HCT116 (cell line): ENCODE measurements around the gene SMTN. TPM values are rescaled to one million over a fixed set of nuclear protein-coding genes. Genes with fewer than 3 reads are reported as not detected.

ENCODE experiments used
- ATAC-seq: fragments of 200-7000 bp; cut with Tn5 transposase; 2 replicates; pipeline ENCODE4 v1.9.1; 2020; ENCODE audit warnings: mild to moderate bottlenecking, moderate library complexity
- Bru-seq: library from RNA; stranded (reverse); fragments of 400-500 nt; gene quantifications from one replicate; lab custom pipeline; 2021; lab: Mats Ljungman, UMichigan
- BruChase-seq, 2 experiments: library from RNA; stranded (reverse); fragments of 400-500 nt; gene quantifications; one replicate each; lab custom pipeline; 2021; lab: Mats Ljungman, UMichigan
- BruUV-seq: library from RNA; stranded (reverse); fragments of 400-500 nt; replicated peaks from 2 replicates; lab custom pipeline; 2021; lab: Mats Ljungman, UMichigan
- CTCF ChIA-PET: fragments of 300-600 bp; sonication (Branson Sonifier 250); formaldehyde crosslinking; loops from one replicate; lab custom pipeline; 2021; ENCODE audit warnings: antibody characterized with exemption; lab: Charles Lee
- POLR2A ChIA-PET: fragments of 300-600, 350-600 bp; sonication (Branson Sonifier 250); formaldehyde crosslinking; loops from one replicate; lab custom pipeline; 2021; ENCODE audit warnings: antibody characterized with exemption; lab: Charles Lee
- RAD21 ChIA-PET, 2 experiments: fragments of 300-600 bp; sonication (Branson Sonifier 250); formaldehyde crosslinking; loops; one replicate each; lab custom pipeline; 2023; ENCODE audit warnings: low total read pairs in 2 of 2; ENCODE audit not compliant: uncharacterized antibody in 2 of 2, unreplicated experiment in 2 of 2, low non-redundant PET in 1 of 2; lab: Charles Lee
- DNase-seq: peaks from one replicate; pipeline ENCODE4 v3.0.0-alpha.2; 2010; ENCODE audit warnings: low read depth, low spot score
- H2AFZ ChIP-seq: fragments of 200-600 bp; shearing (Covaris generic), sonication (generic); 2 replicates; pipeline ENCODE4 v1.6.1; 2017; ENCODE audit warnings: low read depth, mixed run types, mixed read lengths, antibody characterized with exemption, low read length; ENCODE audit not compliant: poor library complexity, severe bottlenecking
- H3K27ac ChIP-seq: 2 replicates; pipeline ENCODE4 v1.5.1; 2012; ENCODE audit warnings: low read depth, low read length
- H3K27me3 ChIP-seq: fragments of 200-600 bp; sonication (generic); 2 replicates; pipeline ENCODE4 v1.6.1; 2016; ENCODE audit warnings: mixed run types, low read length, mixed read lengths; ENCODE audit not compliant: insufficient read depth
- H3K36me3 ChIP-seq, 2 experiments: fragments of 200-500 bp in 1 of 2; fragments of 200-600 bp in 1 of 2; sonication (Bioruptor generic) in 1 of 2; sonication (generic) in 1 of 2; 2 replicates each; pipeline versions ENCODE4 v1.5.1 to v1.6.1; 2014 to 2016; ENCODE audit warnings: low read length in 2 of 2, inconsistent platforms in 1 of 2, mixed read lengths in 1 of 2, mixed run types in 1 of 2; ENCODE audit not compliant: insufficient read depth in 2 of 2, control insufficient read depth in 1 of 2
- H3K4me1 ChIP-seq, 2 experiments: fragments of 200-600 bp in 1 of 2; sonication (generic) in 1 of 2; 2 replicates each; pipeline versions ENCODE4 v1.5.1 to v1.6.1; 2012 to 2017; ENCODE audit warnings: low read length in 2 of 2, inconsistent platforms in 1 of 2, mild to moderate bottlenecking in 1 of 2, mixed read lengths in 1 of 2, mixed run types in 1 of 2, moderate library complexity in 1 of 2; ENCODE audit not compliant: insufficient read depth in 2 of 2, control insufficient read depth in 1 of 2
- H3K4me2 ChIP-seq: fragments of 200-600 bp; sonication (generic); 2 replicates; pipeline ENCODE4 v1.6.1; 2017; ENCODE audit warnings: mixed run types, low read length, mixed read lengths
- H3K4me3 ChIP-seq, 2 experiments: fragments of 200-600 bp in 1 of 2; sonication (generic) in 1 of 2; replicated peaks in 1 of 2; 2 replicates each; pipeline ENCODE4 v1.5.1; 2011 to 2016; ENCODE audit warnings: low read length in 2 of 2, control low read depth in 1 of 2, low read depth in 1 of 2, mild to moderate bottlenecking in 1 of 2, mixed read lengths in 1 of 2, mixed run types in 1 of 2
- H3K79me2 ChIP-seq: fragments of 200-600 bp; sonication (generic); 2 replicates; pipeline ENCODE4 v1.6.1; 2017; ENCODE audit warnings: mild to moderate bottlenecking, mixed run types, low read length, moderate library complexity, mixed read lengths; ENCODE audit not compliant: insufficient read depth
- H3K9ac ChIP-seq: fragments of 200-600 bp; sonication (generic); 2 replicates; pipeline ENCODE4 v1.6.1; 2016; ENCODE audit warnings: low read length, mixed read lengths
- H3K9me2 ChIP-seq: fragments of 200-600 bp; sonication (generic), shearing (Covaris generic); 2 replicates; pipeline ENCODE4 v1.6.1; 2017; ENCODE audit warnings: mixed run types, mild to moderate bottlenecking, moderate library complexity; ENCODE audit not compliant: insufficient read depth
- H3K9me3 ChIP-seq, 2 experiments: fragments of 200-500 bp in 1 of 2; fragments of 200-600 bp in 1 of 2; sonication (Bioruptor generic) in 1 of 2; sonication (generic) in 1 of 2; 2 replicates each; pipeline ENCODE4 v1.6.1; 2014 to 2017; ENCODE audit warnings: low read length in 2 of 2, mixed read lengths in 2 of 2, inconsistent platforms in 1 of 2, low read depth in 1 of 2, mild to moderate bottlenecking in 1 of 2, mixed run types in 1 of 2, moderate library complexity in 1 of 2; ENCODE audit not compliant: control insufficient read depth in 1 of 2, insufficient read depth in 1 of 2
- H4K20me1 ChIP-seq: fragments of 200-600 bp; sonication (generic), shearing (Covaris generic); 2 replicates; pipeline ENCODE4 v1.6.1; 2017; ENCODE audit warnings: mixed run types, mild to moderate bottlenecking, moderate library complexity; ENCODE audit not compliant: insufficient read depth
- ELF1 ChIP-seq: IDR thresholded peaks from 2 replicates; pipeline ENCODE4 v1.6.1; 2012; ENCODE audit warnings: low read depth, borderline replicate concordance
- EZH2 ChIP-seq: fragments of 200-600 bp; sonication (generic); IDR thresholded peaks from 2 replicates; pipeline ENCODE4 v1.6.1; 2017; ENCODE audit warnings: antibody characterized with exemption, mixed run types
- FOSL1 ChIP-seq: IDR thresholded peaks from 2 replicates; pipeline ENCODE4 v1.6.1; 2012; ENCODE audit warnings: low read depth
- POLR2A ChIP-seq: IDR thresholded peaks from 2 replicates; pipeline ENCODE4 v1.7.0; 2011; ENCODE audit warnings: borderline replicate concordance; ENCODE audit not compliant: insufficient read depth, insufficient read length; ENCODE audit errors: extremely low read depth
- POLR2AphosphoS5 ChIP-seq: IDR thresholded peaks from 2 replicates; pipeline ENCODE4 v1.6.1; 2011; ENCODE audit warnings: mild to moderate bottlenecking, low read depth, low read length, moderate library complexity
- SIN3A ChIP-seq: IDR thresholded peaks from 2 replicates; pipeline ENCODE4 v1.6.1; 2012; ENCODE audit warnings: low read depth
- SP1 ChIP-seq: IDR thresholded peaks from 2 replicates; pipeline ENCODE4 v1.6.1; 2012; ENCODE audit warnings: low read depth
- SRF ChIP-seq: IDR thresholded peaks from 2 replicates; pipeline ENCODE4 v1.6.1; 2012; ENCODE audit warnings: low read depth
- TCF7L2 ChIP-seq: IDR thresholded peaks from 2 replicates; pipeline ENCODE4 v1.7.0; 2011; ENCODE audit warnings: borderline replicate concordance, inconsistent platforms; ENCODE audit not compliant: insufficient read depth, insufficient read length; ENCODE audit errors: extremely low read depth
- YY1 ChIP-seq: IDR thresholded peaks from 2 replicates; pipeline ENCODE4 v1.6.1; 2011; ENCODE audit warnings: low read length, low read depth, moderate library complexity, mild to moderate bottlenecking; ENCODE audit not compliant: insufficient replicate concordance; ENCODE audit errors: extremely low read depth
- ZFX ChIP-seq: fragments of 450-650 bp; IDR thresholded peaks from 2 replicates; pipeline ENCODE4 v1.6.1; 2017
- intact Hi-C: fragments of 100-400 bp; cut with micrococcal nuclease; formaldehyde crosslinking; loops from 2 replicates; pipeline ENCODE4 v1.10.0; 2022
- long read RNA-seq: library from polyadenylated mRNA; unstranded; transcript quantifications from one replicate; pipeline ENCODE4 v2.0.0, GENCODE V29; 2021; ENCODE audit not compliant: unreplicated experiment
- polyA plus RNA-seq: library from polyadenylated mRNA; unstranded; fragments of >200 nt; gene quantifications from 2 replicates; pipeline ENCODE4 v1.2.1, GENCODE V29; 2012; ENCODE audit warnings: missing spikeins
- total RNA-seq: library from RNA; stranded (reverse); gene quantifications from one replicate; pipeline ENCODE4 v1.2.1, GENCODE V29; 2021; ENCODE audit not compliant: unreplicated experiment
- TF ChIP-seq, protein P1 (sequence below): IDR thresholded peaks from 2 replicates; pipeline ENCODE4 v1.6.1; 2012; ENCODE audit warnings: low read depth
- TF ChIP-seq, protein P2 (sequence below): IDR thresholded peaks from 2 replicates; pipeline ENCODE4 v1.6.1; 2011; ENCODE audit warnings: mild to moderate bottlenecking, low read length, moderate library complexity; ENCODE audit not compliant: insufficient replicate concordance; ENCODE audit errors: extremely low read depth
- TF ChIP-seq, protein P3 (sequence below), 3 experiments: fragments of 200-600 bp in 1 of 3; sonication (generic) in 1 of 3; IDR thresholded peaks in 2 of 3; conservative IDR thresholded peaks in 1 of 3; 2 replicates each; pipeline ENCODE4 v1.5.1; 2012 to 2017; ENCODE audit warnings: low read depth in 2 of 3, low read length in 2 of 3, antibody characterized with exemption in 1 of 3, borderline replicate concordance in 1 of 3, control low read depth in 1 of 3, mild to moderate bottlenecking in 1 of 3, mixed read lengths in 1 of 3, mixed run types in 1 of 3, moderate library complexity in 1 of 3; ENCODE audit not compliant: insufficient read depth in 1 of 3
- TF ChIP-seq, protein P4 (sequence below): IDR thresholded peaks from 2 replicates; pipeline ENCODE4 v1.6.1; 2012

SMTN gene
- 148 TPM for total RNA-seq
- polyA plus RNA-seq = 134 TPM in 2 replicates
- Bru-seq, nascent RNA = percentile 74 among the genes with signal in this experiment
- percentile 83 among the genes with signal in this experiment for BruChase-seq, experiment 1, labeled RNA remaining after a 6-hour chase
- BruChase-seq, experiment 2, labeled RNA remaining after a 2-hour chase = percentile 77 among the genes with signal in this experiment
- long read RNA-seq, transcript SMTN-201 (21 exons, 3,295 nt) = major isoform, 30 of 169 reads
- long read RNA-seq, partial matches to known transcripts = 93 of 169 reads
- long read RNA-seq, other reads (novel, unspliced or antisense) = 46 of 169 reads

DNA sequence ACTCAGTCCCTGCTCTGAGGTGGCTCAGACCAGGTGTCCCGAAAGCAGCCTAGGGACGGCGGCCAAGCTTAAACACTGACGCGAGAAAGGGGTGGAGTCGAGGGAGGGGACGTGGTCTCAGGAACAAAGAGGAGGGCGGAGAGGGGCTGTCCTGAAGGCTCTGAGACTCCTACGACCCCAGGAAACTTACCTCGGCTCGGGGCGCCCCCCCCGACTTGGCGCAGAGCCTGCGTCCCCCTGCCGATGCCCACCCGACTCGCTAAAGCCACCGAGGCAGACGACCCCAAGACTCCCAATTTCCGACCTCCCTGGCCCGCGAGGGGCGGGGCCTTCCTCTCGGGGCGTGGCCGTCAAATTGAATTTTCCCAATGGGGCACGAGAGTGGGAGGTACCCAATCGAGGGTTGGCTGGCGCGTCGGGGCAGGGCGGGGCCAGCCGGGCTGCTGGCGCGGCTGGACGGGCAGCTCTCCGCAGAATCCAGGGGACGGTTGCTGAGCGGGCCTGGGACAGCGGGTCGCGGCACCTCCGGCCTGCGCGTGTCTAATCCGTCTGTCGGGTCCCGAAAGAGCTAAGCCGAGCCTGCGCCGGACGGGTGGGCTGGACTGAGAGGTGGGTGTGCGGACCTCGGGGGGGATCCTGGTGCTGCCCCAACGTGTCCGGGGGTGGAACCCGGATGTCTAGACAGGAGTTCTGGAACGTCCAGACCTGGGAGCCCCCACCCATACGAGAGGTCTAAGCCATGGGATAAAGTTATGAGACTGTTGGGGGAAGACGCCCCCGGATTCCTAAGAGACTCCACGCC lies at the start of gene SMTN:
Gene SMTN (plus strand): TSS at position 471 of the 802 bp plus-strand sequence. CDS start 1,941 bp downstream, outside the sequence.
- Histone ChIP-seq H3K27me3 (no peaks in the 10 kb centered on the region), H3K4me2 (peak within 1 kb of the TSS; percentile 85), H3K9me2 (no peaks in the 10 kb centered on the region), H3K4me3 (peak within 1 kb of the TSS; percentile 78 to 93), H3K4me1 (peaks cover 30 to 64% of the 10 kb centered on the region in 2 experiments), H3K36me3 (no peaks in the 10 kb centered on the region), H3K79me2 (peaks cover 46% of the 10 kb centered on the region), H3K9me3 (no peaks in the 10 kb centered on the region), H3K9ac (peak within 1 kb of the TSS; percentile 89), H4K20me1 (no peaks in the 10 kb centered on the region), H3K27ac (peak within 1 kb of the TSS; percentile 94), H2AFZ (no peak within 1 kb of the TSS)
- TF ChIP-seq ZFX (no peak), SIN3A (no peak), EZH2 (no peak), POLR2AphosphoS5 (peak; percentile 97), YY1 (no peak), FOSL1 (no peak), SRF (no peak), SP1 (no peak), POLR2A (peak; percentile 81), ELF1 (no peak), TCF7L2 (peak; percentile 68)
- TF ChIP-seq, protein P1, sequence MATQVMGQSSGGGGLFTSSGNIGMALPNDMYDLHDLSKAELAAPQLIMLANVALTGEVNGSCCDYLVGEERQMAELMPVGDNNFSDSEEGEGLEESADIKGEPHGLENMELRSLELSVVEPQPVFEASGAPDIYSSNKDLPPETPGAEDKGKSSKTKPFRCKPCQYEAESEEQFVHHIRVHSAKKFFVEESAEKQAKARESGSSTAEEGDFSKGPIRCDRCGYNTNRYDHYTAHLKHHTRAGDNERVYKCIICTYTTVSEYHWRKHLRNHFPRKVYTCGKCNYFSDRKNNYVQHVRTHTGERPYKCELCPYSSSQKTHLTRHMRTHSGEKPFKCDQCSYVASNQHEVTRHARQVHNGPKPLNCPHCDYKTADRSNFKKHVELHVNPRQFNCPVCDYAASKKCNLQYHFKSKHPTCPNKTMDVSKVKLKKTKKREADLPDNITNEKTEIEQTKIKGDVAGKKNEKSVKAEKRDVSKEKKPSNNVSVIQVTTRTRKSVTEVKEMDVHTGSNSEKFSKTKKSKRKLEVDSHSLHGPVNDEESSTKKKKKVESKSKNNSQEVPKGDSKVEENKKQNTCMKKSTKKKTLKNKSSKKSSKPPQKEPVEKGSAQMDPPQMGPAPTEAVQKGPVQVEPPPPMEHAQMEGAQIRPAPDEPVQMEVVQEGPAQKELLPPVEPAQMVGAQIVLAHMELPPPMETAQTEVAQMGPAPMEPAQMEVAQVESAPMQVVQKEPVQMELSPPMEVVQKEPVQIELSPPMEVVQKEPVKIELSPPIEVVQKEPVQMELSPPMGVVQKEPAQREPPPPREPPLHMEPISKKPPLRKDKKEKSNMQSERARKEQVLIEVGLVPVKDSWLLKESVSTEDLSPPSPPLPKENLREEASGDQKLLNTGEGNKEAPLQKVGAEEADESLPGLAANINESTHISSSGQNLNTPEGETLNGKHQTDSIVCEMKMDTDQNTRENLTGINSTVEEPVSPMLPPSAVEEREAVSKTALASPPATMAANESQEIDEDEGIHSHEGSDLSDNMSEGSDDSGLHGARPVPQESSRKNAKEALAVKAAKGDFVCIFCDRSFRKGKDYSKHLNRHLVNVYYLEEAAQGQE = no peak
- TF ChIP-seq, protein P2, sequence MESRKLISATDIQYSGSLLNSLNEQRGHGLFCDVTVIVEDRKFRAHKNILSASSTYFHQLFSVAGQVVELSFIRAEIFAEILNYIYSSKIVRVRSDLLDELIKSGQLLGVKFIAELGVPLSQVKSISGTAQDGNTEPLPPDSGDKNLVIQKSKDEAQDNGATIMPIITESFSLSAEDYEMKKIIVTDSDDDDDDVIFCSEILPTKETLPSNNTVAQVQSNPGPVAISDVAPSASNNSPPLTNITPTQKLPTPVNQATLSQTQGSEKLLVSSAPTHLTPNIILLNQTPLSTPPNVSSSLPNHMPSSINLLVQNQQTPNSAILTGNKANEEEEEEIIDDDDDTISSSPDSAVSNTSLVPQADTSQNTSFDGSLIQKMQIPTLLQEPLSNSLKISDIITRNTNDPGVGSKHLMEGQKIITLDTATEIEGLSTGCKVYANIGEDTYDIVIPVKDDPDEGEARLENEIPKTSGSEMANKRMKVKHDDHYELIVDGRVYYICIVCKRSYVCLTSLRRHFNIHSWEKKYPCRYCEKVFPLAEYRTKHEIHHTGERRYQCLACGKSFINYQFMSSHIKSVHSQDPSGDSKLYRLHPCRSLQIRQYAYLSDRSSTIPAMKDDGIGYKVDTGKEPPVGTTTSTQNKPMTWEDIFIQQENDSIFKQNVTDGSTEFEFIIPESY = no peak
- TF ChIP-seq, protein P3, sequence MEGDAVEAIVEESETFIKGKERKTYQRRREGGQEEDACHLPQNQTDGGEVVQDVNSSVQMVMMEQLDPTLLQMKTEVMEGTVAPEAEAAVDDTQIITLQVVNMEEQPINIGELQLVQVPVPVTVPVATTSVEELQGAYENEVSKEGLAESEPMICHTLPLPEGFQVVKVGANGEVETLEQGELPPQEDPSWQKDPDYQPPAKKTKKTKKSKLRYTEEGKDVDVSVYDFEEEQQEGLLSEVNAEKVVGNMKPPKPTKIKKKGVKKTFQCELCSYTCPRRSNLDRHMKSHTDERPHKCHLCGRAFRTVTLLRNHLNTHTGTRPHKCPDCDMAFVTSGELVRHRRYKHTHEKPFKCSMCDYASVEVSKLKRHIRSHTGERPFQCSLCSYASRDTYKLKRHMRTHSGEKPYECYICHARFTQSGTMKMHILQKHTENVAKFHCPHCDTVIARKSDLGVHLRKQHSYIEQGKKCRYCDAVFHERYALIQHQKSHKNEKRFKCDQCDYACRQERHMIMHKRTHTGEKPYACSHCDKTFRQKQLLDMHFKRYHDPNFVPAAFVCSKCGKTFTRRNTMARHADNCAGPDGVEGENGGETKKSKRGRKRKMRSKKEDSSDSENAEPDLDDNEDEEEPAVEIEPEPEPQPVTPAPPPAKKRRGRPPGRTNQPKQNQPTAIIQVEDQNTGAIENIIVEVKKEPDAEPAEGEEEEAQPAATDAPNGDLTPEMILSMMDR (IDR thresholded peaks at IDR 0.05 in 2 of 3, conservative IDR thresholded peaks at IDR 0.05 in 1 of 3; ENCODE audit: borderline replicate concordance in 1 of 3, insufficient read depth in 1 of 3, low read depth in 2 of 3, low read length in 2 of 3) = no peak
- TF ChIP-seq, protein P4, sequence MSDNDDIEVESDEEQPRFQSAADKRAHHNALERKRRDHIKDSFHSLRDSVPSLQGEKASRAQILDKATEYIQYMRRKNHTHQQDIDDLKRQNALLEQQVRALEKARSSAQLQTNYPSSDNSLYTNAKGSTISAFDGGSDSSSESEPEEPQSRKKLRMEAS = no peak
- DNase-seq = peak; percentile 83
- RAD21 ChIA-PET = interaction anchor here in 1 of 2 experiments (0.9 kb wide), 1 partner anchor 1348 kb away, joined by 5 read pairs; no protein-coding TSS in a partner anchor
- CTCF ChIA-PET = interaction anchor here (0.6 to 3.5 kb wide), 7 partner anchors 17 to 204 kb away, joined by 3 to 25 read pairs (median 4); partner anchors contain the start of genes MORC2, SELENOM and TUG1
- ATAC-seq = peak; percentile 71
- POLR2A ChIA-PET = interaction anchor here (0.7 to 7.6 kb wide), 13 partner anchors 10 to 130 kb away, joined by 3 to 86 read pairs (median 4); partner anchors contain the start of genes INPP5J, MORC2, SELENOM and TUG1
- intact Hi-C loops = loop anchor here (5.0 to 10.0 kb wide), 2 partner anchors 114 to 656 kb away; partner anchors contain the start of genes MORC2, MTFP1 and TUG1
- BruUV-seq = no TSS peak
